Measurements from ENCODE around the gene ITPRID1. TPM values are rescaled to one million over a fixed set of nuclear protein-coding genes. Genes with fewer than 3 reads are reported as not detected.
"Not testable (repeated sequence)": the region's sequence is repeated elsewhere in the genome, so short reads cannot be mapped to it uniquely, and the experiment has no call there.

The ITPRID1 gene
- total RNA-seq, 1 donor from 2014 or later, result 0.92 TPM

DNA sequence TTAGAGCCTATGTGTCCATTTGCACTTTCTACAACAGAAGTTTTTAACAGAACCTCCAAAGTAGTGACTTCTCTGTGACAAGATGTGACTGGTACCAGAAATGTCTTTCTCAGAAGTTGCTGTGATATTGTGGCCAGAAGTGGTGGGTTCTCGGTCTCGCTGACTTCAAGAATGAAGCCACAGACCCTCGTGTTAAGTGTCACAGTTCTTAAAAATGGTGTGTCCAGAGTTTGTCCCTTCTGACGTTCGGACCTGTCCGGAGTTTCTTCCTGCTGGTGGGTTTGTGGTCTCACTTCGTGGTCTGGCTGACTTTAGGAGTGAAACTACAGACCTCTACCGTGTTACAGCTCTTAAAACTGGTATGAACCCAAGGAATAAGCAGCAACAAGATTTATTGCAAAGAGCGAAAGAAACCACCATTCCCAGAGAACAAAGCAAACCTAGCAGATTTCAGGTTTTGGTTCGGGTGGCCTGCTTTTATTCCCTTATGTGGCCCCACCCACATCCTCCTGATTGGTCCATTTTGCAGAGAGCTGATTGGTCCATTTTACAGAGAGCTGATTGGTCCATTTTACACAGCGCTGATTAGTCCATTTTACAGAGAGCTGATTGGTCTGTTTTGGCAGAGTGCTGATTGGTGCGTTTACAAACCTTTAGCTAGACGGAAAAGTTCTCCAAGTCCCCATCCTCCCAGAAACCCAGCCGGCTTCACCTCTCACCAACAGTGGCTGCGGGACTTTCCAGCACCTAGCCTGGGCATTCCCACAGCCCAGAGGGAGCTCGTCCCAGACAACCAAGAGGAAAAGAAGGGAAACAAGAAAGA lies 3.0 kb downstream of the ITPRID1 start:
- DNase-seq, result no peak

DNA sequence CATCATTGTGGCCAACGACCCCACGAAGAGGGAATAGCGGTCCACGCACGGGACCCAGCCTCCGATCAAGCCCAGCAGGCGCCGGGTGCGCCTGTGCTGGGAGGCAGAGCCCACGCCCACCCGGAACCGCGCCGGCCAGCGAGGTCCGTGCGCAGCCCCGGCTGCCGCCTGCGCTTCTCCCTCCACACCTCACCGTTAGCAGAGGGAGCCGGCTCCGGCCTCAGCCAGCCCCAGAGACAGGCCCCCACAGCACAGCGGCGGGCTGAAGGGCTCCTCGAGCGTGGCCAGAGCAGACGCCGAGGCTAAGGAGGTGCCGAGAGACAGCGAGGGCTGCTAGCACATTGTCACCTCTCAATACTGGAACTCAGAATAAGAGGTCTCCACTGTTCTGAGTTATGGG lies 3.6 kb downstream of the ITPRID1 start:
- DNase-seq, result no peak

DNA sequence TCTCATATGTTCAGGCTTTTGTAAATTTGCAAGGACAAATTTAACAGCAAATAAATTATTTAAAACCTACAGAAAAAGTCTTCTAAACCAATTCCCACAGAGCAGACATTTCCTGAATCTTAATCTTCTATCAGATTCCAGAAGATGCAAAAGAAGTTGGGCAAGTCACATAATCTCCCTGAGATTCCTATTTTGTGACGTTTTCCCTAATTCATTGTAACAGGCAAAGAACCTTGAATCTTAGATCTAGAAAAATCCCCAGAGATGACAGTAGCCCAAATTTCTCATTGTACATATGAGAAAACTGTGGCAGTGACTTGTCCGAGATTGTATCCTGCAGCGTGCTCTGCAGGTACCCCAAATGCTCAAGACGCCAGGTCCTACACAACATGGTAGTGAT lies 4.9 kb downstream of the ITPRID1 start:
- DNase-seq, result no peak

DNA sequence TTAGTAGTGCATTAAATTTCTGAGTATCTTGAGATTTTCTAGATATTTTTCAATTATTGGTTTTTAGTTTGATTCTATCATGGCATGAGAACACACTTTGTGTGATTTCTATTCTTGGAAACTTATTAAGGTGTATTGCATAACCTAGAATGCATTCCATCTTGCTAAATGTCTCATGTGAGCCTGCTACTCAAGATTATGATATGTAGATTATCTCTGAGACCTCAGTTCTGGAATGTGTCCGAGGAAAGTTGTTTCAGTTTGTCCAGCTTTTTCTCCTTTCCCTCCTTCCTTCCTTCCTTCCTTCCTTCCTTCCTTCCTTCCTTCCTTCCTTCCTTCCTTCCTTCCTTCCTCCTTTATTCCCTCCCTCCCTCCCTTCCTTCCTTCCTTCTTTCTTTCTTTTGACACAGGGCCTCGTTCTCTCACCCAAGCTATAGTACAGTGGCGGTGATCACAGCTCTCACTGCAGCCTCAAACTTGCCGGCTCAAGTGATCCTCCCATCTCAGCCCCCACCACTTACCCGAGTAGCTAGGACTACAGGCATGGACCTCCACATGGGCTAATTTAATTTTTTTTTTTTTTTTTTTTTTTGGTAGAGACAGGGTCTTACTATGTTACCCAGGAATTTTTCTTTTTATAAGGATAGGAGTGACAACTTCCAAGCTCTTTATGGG lies 7.6 kb downstream of the ITPRID1 start:
- no peak for DNase-seq

- no peak for DNase-seq
Measured at GRCh38 chr7:31526864-31527263, 13.0 kb downstream of the ITPRID1 start.

GRCh38 chr7:31529103-31529502 lies 15.2 kb downstream of the ITPRID1 start:
- DNase-seq, result no peak

DNA sequence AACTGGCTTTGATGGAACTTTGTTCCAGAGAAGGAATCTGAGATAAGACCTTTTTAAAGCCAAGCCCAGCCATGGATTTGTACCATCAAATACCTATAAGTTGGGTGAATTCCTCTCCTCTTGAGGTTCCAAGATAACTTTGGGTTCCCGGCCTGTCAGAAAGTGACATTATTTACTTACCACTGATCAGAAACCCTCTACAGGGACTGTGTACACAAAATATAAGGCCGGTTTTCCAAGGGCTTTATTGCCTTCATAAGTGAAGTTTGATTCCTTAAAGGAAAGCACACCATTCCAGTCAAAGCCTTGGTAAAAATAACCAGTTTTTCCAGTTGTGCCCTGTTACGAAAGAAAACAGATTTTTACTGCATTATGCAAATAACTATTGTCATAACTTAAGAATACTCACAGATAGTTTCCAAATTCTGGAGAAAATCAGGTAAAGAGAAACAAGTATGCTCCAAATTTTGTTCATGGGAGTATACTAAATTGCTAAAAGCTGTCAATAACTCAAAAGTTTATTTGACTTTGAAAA lies 26.8 kb downstream of the ITPRID1 start:
- not testable (repeated sequence) for DNase-seq

- DNase-seq, result no peak
Measured at GRCh38 chr7:31545549-31545948, 31.7 kb downstream of the ITPRID1 start.

DNA sequence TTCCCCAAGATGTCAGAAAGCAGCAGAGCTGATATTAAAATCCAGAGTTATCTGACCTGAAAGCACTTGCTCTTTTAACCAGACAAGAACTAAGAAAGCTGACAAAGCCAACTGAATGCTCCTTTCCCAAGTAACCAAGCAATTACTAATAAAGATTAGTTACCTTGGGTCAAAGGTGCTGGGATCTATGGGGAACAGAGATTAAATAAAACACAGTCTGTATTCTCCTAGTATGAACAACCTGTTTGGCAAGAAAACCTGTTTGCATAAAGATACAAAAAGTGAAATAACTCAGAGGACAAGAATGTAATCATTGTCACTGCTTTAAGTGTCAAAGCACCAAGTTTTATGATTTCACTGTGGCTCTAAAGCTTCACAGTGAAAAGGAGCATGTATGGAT lies 35.7 kb downstream of the ITPRID1 start:
- DNase-seq, result no peak

GRCh38 chr7:31550432-31550831 lies 36.5 kb downstream of the ITPRID1 start:
- peak; percentile 7 for DNase-seq

DNA sequence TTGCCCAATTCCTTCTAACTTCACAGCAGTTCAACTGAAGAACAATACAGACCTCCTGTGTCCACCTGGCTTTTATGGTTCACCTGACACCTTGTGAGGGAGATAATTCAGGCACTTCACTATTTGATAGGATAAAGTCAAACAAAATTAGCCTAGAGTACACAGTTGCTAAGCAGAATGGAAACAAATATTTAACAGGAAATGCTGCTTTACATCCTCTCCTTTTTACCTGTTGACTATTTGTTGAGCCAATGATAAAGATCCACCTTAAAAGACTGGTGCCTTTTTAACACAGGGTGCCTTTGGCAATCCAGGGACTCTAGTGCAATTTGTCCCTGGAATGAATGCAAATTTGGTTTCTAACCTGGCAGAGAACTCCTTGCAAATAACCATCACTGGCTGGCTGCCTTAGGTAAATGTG lies 39.8 kb downstream of the ITPRID1 start:
- no peak for DNase-seq

- DNase-seq, result no peak
Measured at GRCh38 chr7:31562002-31562401, 48.1 kb downstream of the ITPRID1 start.

DNA sequence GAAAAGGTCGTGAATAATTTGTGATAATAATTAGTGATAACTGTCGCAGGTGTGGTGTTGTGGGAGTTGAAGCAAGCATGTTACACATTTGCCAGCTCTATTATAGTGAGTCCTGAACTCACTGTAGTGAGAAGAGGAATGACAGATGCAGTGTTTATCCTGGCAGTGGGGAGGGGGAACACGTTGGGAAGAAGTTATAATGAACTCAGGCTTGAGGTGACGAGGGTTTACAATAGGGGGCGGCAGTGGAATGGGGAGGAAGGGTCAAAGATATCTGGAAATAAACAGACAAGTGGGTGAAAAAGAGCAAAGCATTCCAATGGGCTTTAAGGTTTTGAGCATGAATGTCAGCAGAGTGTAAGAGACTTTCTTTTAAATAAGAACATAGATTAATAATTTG lies 49.6 kb downstream of the ITPRID1 start:
- no peak for DNase-seq

- DNase-seq, result no peak
Measured at GRCh38 chr7:31563951-31564350, 50.1 kb downstream of the ITPRID1 start.

- no peak for DNase-seq
Measured at GRCh38 chr7:31564661-31565060, 50.8 kb downstream of the ITPRID1 start.

DNA sequence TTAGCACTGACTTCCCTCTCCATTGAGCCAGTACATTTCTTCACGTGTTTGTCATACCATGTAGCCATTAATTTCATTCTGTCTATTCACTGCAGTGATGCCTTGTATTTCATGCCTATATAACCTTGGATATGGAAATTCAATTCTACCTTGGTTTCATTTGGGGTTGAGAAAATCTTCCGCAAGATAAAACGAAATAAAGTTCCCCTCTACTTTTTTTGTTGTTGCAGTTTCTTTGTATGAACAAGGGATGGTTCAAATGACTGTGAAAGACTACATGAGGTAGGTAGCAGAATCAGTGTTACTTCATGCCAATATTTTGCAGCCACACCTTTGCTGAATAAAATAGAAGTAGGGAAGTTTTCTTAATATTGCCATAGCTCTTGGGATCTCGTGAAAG lies 55.6 kb downstream of the ITPRID1 start:
- DNase-seq, result no peak

DNA sequence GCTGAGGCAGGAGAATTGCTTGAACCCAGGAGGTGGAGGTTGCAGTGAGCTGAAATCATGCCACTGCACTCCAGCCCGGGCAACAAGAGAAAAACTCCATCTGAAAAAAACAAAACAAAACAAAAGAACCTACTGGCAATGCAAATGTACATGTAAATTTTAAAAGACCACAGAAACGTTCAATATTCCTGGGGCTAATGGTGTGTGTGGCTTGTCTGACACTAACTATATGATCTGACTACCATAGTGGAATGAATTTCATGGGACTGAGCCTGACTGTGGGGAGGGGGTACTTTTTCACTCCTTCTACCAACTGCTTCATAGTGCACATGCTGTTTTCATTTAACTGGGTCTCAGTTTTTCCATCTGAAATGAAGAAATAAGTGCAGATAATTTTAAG lies 69.6 kb downstream of the ITPRID1 start:
- no peak for DNase-seq

DNA sequence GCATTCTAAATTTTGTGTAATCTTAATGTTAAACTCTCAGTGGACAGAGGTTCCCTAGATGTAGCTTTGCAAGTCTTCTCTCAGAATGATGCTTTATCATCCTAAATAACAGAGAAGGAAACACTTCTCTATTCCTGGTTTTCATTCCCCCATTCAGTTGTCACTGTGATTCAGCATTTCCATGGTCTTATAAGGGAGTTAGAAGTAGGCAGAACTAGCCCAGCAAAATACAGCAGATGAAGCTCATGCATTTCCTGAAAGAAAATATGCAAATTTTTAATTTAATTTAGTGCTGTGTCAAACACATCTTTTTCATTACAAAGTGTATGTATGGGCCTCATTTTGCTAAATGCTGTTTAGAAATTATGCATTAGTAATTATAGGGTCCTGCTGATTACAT lies 70.1 kb downstream of the ITPRID1 start:
- no peak for DNase-seq

- no peak for DNase-seq
Measured at GRCh38 chr7:31595390-31595789, 81.5 kb downstream of the ITPRID1 start.

DNA sequence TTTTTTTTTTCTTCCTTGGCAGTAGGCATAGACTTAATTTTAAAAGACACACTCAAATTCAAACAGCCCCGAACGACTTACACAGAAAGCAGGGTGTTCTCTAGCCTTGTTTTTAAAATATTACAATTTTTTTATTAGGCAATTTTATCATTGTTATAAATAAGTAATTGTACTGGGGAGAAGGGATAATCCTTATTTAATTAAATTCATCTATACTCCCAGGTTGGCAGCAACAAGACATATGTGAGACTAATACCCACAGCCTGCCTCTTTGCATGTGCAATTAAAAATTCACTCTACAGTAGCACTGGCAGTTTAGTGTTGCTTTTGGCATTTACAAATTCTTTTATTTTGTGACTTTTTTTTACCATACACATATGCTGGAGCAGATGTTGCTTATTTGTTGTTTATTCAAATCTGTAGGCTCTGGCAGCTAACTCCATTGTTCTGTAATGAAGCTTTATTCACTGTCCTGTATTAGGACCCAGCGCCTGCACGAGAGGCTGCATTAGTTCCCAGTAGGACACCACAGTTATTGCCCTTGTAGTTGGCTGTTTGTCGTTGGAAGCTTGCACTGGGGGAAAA lies 88.2 kb downstream of the ITPRID1 start:
- no peak for DNase-seq

- no peak for DNase-seq
Measured at GRCh38 chr7:31603046-31603445, 89.2 kb downstream of the ITPRID1 start.

- no peak for DNase-seq
Measured at GRCh38 chr7:31613604-31614003, 99.7 kb downstream of the ITPRID1 start.

DNA sequence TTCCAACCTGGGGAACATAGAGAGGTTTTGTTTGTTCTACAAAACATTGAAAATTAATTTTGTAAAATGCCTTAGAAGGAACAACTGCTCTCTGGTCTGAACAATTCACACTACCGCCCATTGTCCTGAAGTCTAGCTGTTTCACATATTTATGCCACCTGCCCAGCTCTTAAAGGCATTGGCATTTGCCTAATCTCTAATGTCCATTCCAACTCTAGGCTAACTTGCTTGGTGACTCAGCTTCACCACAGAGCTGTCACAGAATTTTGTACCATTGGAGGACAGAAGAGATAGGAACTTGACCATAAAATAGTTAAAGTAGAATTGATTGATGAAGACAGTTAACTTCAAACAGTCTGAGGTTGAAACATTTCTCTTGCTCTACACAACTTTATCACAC lies 119.6 kb downstream of the ITPRID1 start:
- no peak for DNase-seq

Data from tongue (tissue), 2 donors.